ENCODE data around the gene TTLL3. TPM values are rescaled to one million over a fixed set of nuclear protein-coding genes. Genes with fewer than 3 reads are reported as not detected.

TTLL3 gene
- total and polyA plus RNA-seq, 2 donors from 2014 or later: 27.5 to 61.0 TPM

DNA sequence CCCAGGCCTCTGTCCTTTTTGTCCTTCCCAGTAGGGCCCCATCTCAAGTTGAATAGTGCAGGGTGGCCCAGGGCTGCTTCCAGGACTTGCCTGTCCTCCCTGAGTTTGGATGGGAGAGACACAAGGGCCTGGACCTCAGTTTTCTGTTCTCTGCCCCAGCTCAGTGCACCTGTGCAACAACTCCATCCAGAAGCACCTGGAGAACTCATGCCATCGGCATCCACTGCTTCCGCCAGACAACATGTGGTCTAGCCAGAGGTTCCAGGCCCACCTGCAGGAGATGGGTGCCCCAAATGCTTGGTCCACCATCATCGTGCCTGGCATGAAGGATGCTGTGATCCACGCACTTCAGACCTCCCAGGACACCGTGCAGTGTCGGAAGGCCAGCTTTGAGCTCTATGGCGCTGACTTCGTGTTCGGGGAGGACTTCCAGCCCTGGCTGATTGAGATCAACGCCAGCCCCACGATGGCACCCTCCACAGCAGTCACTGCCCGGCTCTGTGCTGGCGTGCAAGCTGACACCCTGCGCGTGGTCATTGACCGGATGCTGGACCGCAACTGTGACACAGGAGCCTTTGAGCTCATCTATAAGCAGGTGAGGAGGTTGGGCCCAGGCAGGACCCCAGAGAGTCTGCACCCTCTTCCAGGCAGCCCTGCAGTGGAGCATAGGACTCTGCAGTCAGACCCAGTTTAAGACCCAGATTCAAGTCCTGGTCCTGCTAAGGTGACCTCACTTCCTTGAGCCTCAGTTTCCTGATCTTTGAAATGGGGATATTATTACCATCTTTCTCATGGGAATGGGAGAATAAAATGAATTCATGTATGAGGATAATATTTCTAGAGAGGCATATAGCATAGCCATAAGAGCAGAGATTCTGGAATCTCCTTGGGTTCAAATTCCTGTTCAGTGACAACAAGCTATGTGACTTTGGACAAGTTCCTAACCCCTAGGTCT is 19.0 kb downstream of the TTLL3 start:
- TF ChIP-seq, protein P1, sequence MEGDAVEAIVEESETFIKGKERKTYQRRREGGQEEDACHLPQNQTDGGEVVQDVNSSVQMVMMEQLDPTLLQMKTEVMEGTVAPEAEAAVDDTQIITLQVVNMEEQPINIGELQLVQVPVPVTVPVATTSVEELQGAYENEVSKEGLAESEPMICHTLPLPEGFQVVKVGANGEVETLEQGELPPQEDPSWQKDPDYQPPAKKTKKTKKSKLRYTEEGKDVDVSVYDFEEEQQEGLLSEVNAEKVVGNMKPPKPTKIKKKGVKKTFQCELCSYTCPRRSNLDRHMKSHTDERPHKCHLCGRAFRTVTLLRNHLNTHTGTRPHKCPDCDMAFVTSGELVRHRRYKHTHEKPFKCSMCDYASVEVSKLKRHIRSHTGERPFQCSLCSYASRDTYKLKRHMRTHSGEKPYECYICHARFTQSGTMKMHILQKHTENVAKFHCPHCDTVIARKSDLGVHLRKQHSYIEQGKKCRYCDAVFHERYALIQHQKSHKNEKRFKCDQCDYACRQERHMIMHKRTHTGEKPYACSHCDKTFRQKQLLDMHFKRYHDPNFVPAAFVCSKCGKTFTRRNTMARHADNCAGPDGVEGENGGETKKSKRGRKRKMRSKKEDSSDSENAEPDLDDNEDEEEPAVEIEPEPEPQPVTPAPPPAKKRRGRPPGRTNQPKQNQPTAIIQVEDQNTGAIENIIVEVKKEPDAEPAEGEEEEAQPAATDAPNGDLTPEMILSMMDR (IDR thresholded peaks at IDR 0.05; ENCODE audit: borderline replicate concordance, extremely low read depth, insufficient read depth): no peak
- DNase-seq: no peak
- Histone ChIP-seq H3K36me3 (ENCODE audit: control insufficient read depth in 2 of 3, insufficient read depth in 3 of 3, low read length in 3 of 3) (peaks cover 0 to 2% (median 0%) of the 10 kb centered on the region in 3 donors), H3K4me1 (ENCODE audit: control insufficient read depth in 2 of 3, insufficient read depth in 2 of 3, low read depth in 1 of 3, low read length in 3 of 3) (no peaks in the 10 kb centered on the region), H3K27ac (ENCODE audit: low read depth in 2 of 2, low read length in 2 of 2) (no peak overlapping the region), H3K9ac (ENCODE audit: low read length in 3 of 3) (no peak overlapping the region), H3K27me3 (ENCODE audit: control insufficient read depth, insufficient read depth, low read length) (no peaks in the 10 kb centered on the region), H3K4me3 (ENCODE audit: low read length in 3 of 3) (no peak overlapping the region), H3K9me3 (ENCODE audit: control insufficient read depth in 2 of 3, insufficient read depth in 1 of 3, low read length in 3 of 3) (no peaks in the 10 kb centered on the region)
- FAIRE-seq: no peak
- intact Hi-C loops (cut with DNase I): no loop called here

DNA sequence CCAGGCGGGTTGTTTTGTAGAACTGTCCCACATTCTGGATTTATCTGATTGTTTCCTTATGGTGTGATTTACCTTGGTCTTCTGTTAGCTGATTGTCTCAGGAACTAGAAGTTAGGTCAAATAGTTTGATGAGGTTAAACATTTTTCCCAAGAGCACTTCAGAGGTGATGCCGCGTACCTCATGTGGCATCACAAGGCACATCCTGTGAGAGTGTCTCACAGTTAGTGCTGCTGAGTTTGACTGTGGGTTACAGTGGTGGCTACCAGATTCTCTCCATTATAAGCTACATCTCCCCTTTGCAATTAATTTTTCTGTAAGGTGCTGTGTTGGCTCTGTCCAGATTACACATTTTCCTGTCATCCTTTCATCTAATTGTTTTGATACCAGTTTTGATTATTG is 21.2 kb downstream of the TTLL3 start:
- DNase-seq: no peak
- intact Hi-C loops (cut with DNase I): no loop called here
- Histone ChIP-seq H3K4me1 (ENCODE audit: control insufficient read depth in 2 of 3, insufficient read depth in 2 of 3, low read depth in 1 of 3, low read length in 3 of 3) (no peaks in the 10 kb centered on the region), H3K27me3 (ENCODE audit: control insufficient read depth, insufficient read depth, low read length) (no peaks in the 10 kb centered on the region), H3K9ac (ENCODE audit: low read length in 3 of 3) (no peak overlapping the region), H3K4me3 (ENCODE audit: low read length in 3 of 3) (no peak overlapping the region), H3K36me3 (ENCODE audit: control insufficient read depth in 2 of 3, insufficient read depth in 3 of 3, low read length in 3 of 3) (peaks cover 3 to 8% (median 5%) of the 10 kb centered on the region in 3 donors), H3K27ac (ENCODE audit: low read depth in 2 of 2, low read length in 2 of 2) (no peak overlapping the region), H3K9me3 (ENCODE audit: control insufficient read depth in 2 of 3, insufficient read depth in 1 of 3, low read length in 3 of 3) (no peaks in the 10 kb centered on the region)
- TF ChIP-seq, protein P1 (IDR thresholded peaks at IDR 0.05; ENCODE audit: borderline replicate concordance, extremely low read depth, insufficient read depth): no peak
- no peak for FAIRE-seq

DNA sequence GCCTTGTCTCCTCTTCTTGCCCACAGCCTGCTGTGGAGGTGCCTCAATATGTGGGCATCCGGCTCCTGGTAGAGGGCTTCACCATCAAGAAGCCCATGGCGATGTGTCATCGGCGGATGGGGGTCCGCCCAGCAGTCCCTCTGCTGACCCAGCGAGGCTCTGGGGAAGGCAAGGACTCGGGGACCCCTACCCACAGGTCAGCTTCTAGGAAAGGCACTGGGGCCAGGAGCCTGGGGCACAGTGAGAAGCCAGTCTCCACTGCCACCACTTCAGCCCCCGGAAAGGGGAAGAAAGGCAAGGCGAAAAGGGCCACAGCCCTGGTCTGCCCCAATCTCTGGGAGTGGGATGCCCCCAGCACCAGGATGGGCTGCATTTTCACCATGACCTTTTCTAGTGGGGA is 23.0 kb downstream of the TTLL3 start:
- intact Hi-C loops (cut with DNase I): no loop called here
- Histone ChIP-seq H3K4me1 (ENCODE audit: control insufficient read depth in 2 of 3, insufficient read depth in 2 of 3, low read depth in 1 of 3, low read length in 3 of 3) (no peaks in the 10 kb centered on the region), H3K9me3 (ENCODE audit: control insufficient read depth in 2 of 3, insufficient read depth in 1 of 3, low read length in 3 of 3) (no peaks in the 10 kb centered on the region), H3K9ac (ENCODE audit: low read length in 3 of 3) (no peak overlapping the region), H3K27me3 (ENCODE audit: control insufficient read depth, insufficient read depth, low read length) (no peaks in the 10 kb centered on the region), H3K36me3 (ENCODE audit: control insufficient read depth in 2 of 3, insufficient read depth in 3 of 3, low read length in 3 of 3) (peaks cover 3 to 8% (median 5%) of the 10 kb centered on the region in 3 donors), H3K4me3 (ENCODE audit: low read length in 3 of 3) (no peak overlapping the region), H3K27ac (ENCODE audit: low read depth in 2 of 2, low read length in 2 of 2) (no peak overlapping the region)
- DNase-seq (no peak), FAIRE-seq (no peak)
- TF ChIP-seq, protein P1 (IDR thresholded peaks at IDR 0.05; ENCODE audit: borderline replicate concordance, extremely low read depth, insufficient read depth): no peak

All from kidney (tissue), 14 donors.